ENCODE data around the gene FOXO4. TPM values are rescaled to one million over a fixed set of nuclear protein-coding genes. Genes with fewer than 3 reads are reported as not detected.

The FOXO4 gene
- total and polyA plus RNA-seq, 10 of the 15 experiments (the other 5 are each of a cell fraction or from before 2014, with no cell fraction given), result 0.05 to 6.9 (median 2.3) TPM

DNA sequence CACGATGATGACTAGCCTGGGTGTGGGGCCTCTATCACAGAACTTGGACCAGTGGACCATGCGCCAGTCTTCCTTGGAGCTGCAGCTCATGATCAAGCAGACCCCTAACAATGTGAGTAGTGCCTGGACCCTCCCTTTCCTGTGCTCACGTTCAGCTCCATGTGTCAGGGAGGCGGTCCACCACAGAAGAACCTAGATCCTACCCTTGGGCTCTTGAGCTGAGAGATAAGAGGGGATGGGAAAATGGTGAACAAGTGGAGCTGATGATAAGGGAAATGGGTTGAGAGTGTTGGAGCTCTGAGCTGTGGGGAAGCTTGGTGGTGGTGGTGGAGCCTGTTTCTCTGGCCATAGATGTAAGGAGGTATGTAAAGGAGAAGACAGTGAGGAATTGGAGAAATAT is 35.9 kb downstream of the FOXO4 start:
- Histone ChIP-seq H3K27me3 (replicated peaks in 1 of 2; ENCODE audit: control insufficient read depth in 2 of 2, insufficient read depth in 2 of 2, low read length in 1 of 2) (no peaks in the 10 kb centered on the region), H4K20me1 (ENCODE audit: control insufficient read depth, insufficient read depth) (no peaks in the 10 kb centered on the region), H3K36me3 (ENCODE audit: control insufficient read depth in 2 of 2, insufficient read depth in 2 of 2, low read length in 1 of 2) (peaks cover 1 to 6% of the 10 kb centered on the region in 2 experiments; a peak in 3 of 4 replicates), H3K4me1 (ENCODE audit: control insufficient read depth, insufficient read depth, low read length) (no peaks in the 10 kb centered on the region), H3K9me3 (replicated peaks; ENCODE audit: control insufficient read depth, insufficient read depth, low read length) (no peaks in the 10 kb centered on the region), H3K79me2 (ENCODE audit: control insufficient read depth, insufficient read depth, low read length) (no peaks in the 10 kb centered on the region), H3K27ac (ENCODE audit: control insufficient read depth, insufficient read depth) (no peak overlapping the region), H3K9ac (ENCODE audit: control insufficient read depth, insufficient read depth, low read length) (no peak overlapping the region), H3K4me2 (ENCODE audit: control insufficient read depth, insufficient read depth) (no peak overlapping the region), H3K4me3 (no peak overlapping the region), H2AFZ (ENCODE audit: control insufficient read depth, low read depth, low read length) (no peak overlapping the region)
- 76% methylated on average over 4 of the region's 4 CpGs for WGBS (ENCODE audit: insufficient coverage, insufficient replicate concordance, low lambda C conversion rate, missing lambda C conversion rate)
- DNase-seq (ENCODE audit: low read depth, low spot score) (no peak), ATAC-seq (no peak), FAIRE-seq (no peak)
- RAD21 ChIA-PET (ENCODE audit: unreplicated experiment), result interaction anchor here (0.9 to 2.1 kb wide), 2 partner anchors 31 to 34 kb away, joined by 3 to 6 read pairs; no protein-coding TSS in a partner anchor
- in situ Hi-C loops (cut with MboI) (no loop called here), intact Hi-C loops (cut with micrococcal nuclease; ENCODE audit: unreplicated experiment) (no loop called here)
- TF ChIP-seq POLR2AphosphoS2 (IDR thresholded peaks at IDR 0.05; ENCODE audit: low read depth, low read length) (no peak), GABPA (IDR thresholded peaks at IDR 0.05; ENCODE audit: low read depth) (no peak), GATAD2B (conservative IDR thresholded peaks at IDR 0.05; ENCODE audit: low read depth) (no peak), PAX5 (IDR thresholded peaks at IDR 0.05; ENCODE audit: borderline replicate concordance, low read depth, low read length) (no peak), SREBF1 (IDR thresholded peaks at IDR 0.05; ENCODE audit: low read length) (no peak), NFYA (IDR thresholded peaks at IDR 0.05; ENCODE audit: borderline replicate concordance, low read depth, low read length) (no peak), DPF2 (IDR thresholded peaks at IDR 0.05) (no peak), TCF3 (IDR thresholded peaks at IDR 0.05; ENCODE audit: borderline replicate concordance, insufficient read depth, low read depth, low read length) (no peak), IKZF2 (IDR thresholded peaks at IDR 0.05) (no peak), SMARCA5 (IDR thresholded peaks at IDR 0.05) (no peak)
- TF ChIP-seq, protein P1, sequence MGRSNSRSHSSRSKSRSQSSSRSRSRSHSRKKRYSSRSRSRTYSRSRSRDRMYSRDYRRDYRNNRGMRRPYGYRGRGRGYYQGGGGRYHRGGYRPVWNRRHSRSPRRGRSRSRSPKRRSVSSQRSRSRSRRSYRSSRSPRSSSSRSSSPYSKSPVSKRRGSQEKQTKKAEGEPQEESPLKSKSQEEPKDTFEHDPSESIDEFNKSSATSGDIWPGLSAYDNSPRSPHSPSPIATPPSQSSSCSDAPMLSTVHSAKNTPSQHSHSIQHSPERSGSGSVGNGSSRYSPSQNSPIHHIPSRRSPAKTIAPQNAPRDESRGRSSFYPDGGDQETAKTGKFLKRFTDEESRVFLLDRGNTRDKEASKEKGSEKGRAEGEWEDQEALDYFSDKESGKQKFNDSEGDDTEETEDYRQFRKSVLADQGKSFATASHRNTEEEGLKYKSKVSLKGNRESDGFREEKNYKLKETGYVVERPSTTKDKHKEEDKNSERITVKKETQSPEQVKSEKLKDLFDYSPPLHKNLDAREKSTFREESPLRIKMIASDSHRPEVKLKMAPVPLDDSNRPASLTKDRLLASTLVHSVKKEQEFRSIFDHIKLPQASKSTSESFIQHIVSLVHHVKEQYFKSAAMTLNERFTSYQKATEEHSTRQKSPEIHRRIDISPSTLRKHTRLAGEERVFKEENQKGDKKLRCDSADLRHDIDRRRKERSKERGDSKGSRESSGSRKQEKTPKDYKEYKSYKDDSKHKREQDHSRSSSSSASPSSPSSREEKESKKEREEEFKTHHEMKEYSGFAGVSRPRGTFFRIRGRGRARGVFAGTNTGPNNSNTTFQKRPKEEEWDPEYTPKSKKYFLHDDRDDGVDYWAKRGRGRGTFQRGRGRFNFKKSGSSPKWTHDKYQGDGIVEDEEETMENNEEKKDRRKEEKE (IDR thresholded peaks at IDR 0.05), result no peak
- no TSS peak for BruUV-seq (replicated peaks)
- SMC1A ChIA-PET (ENCODE audit: uncharacterized antibody, unreplicated experiment), result interaction anchor here (1.4 to 3.7 kb wide), 3 partner anchors 11 to 34 kb away, joined by 3 to 46 read pairs (median 7); no protein-coding TSS in a partner anchor
- CTCF ChIA-PET, result interaction anchor here (1.4 to 3.9 kb wide), 4 partner anchors 8 to 135 kb away, joined by 3 to 82 read pairs (median 10); no protein-coding TSS in a partner anchor
- POLR2A ChIA-PET, result no interaction called here

All from GM12878 (cell line).